ENCODE measurements around the gene CALML6. TPM values are rescaled to one million over a fixed set of nuclear protein-coding genes. Genes with fewer than 3 reads are reported as not detected.

Gene CALML6, protein sequence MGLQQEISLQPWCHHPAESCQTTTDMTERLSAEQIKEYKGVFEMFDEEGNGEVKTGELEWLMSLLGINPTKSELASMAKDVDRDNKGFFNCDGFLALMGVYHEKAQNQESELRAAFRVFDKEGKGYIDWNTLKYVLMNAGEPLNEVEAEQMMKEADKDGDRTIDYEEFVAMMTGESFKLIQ
- total RNA-seq (1 to 10 TPM in 1 of 7 donors, under 1 TPM in 4, not detected in 2; 0.34 to 3.0 (median 0.66) TPM), polyA plus RNA-seq (1 to 10 TPM in 1 of 3 donors, under 1 TPM in 2; 0.58 to 1.8 (median 0.85) TPM)
- long read RNA-seq, donor 1 = 0 reads
- long read RNA-seq, donor 2 = 0 reads

DNA sequence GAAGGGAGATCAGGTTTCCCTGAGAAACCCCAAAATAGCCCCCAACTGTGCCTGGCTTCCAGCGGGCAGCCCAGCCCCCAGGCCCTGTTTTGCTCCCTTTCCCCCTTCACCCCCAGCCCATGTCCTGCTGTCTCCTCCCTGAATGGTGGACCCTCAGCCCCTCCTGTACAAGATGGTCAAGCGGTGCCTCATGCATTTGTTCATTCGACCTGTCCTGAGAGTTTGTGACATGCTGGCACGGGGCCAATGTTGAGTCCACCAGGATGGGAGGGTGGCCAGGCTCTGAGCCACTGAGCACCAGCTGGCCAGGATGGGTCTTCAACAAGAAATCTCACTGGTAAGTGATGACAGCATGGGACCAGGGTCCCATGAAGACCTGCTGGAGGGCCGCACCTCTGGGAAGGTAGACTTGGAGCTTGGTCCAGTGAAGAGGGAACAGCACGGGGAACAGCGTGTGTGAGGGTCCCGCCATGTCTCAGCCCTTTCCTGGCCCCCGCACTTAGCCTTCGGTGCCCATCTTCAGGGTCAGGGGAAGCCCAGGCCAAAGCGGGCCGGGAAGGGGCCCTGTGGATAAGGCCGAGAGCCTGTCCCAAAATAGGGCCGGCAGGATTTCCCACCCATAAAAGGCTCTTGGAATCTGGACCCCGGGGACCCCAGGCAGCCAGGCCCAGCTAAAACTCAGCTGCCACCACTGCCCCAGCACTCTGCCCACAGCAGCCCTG is at the start of gene CALML6:
Gene CALML6, plus strand, starts transcription at position 290 of the 722 bp plus-strand sequence. Its CDS starts 21 bp downstream, at position 311.
- Histone ChIP-seq H3K9me3 (no peaks in the 10 kb centered on the region), H3K4me3 (no peak within 1 kb of the TSS), H3K36me3 (no peaks in the 10 kb centered on the region), H3K27ac (no peak within 1 kb of the TSS), H3K4me1 (peaks cover 8 to 30% (median 23%) of the 10 kb centered on the region in 6 donors), H3K27me3 (replicated peaks in 1 of 7) (peaks cover 0 to 16% (median 0%) of the 10 kb centered on the region in 7 donors)
- intact Hi-C loops (cut with DNase I; ENCODE audit: low total_unique reads) = no loop called here
- peak; percentile 73 for DNase-seq
- WGBS, 5 donors = 86 to 92% (median 87%) methylated on average over 13 to 15 of the region's 15 CpGs
- TF ChIP-seq POLR2AphosphoS5 (IDR thresholded peaks at IDR 0.05) (no peak), POLR2A (IDR thresholded peaks at IDR 0.05) (no peak)
- TF ChIP-seq, protein P1, sequence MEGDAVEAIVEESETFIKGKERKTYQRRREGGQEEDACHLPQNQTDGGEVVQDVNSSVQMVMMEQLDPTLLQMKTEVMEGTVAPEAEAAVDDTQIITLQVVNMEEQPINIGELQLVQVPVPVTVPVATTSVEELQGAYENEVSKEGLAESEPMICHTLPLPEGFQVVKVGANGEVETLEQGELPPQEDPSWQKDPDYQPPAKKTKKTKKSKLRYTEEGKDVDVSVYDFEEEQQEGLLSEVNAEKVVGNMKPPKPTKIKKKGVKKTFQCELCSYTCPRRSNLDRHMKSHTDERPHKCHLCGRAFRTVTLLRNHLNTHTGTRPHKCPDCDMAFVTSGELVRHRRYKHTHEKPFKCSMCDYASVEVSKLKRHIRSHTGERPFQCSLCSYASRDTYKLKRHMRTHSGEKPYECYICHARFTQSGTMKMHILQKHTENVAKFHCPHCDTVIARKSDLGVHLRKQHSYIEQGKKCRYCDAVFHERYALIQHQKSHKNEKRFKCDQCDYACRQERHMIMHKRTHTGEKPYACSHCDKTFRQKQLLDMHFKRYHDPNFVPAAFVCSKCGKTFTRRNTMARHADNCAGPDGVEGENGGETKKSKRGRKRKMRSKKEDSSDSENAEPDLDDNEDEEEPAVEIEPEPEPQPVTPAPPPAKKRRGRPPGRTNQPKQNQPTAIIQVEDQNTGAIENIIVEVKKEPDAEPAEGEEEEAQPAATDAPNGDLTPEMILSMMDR (IDR thresholded peaks at IDR 0.05 in 8 of 11, conservative IDR thresholded peaks at IDR 0.05 in 3 of 11) = no peak

DNA sequence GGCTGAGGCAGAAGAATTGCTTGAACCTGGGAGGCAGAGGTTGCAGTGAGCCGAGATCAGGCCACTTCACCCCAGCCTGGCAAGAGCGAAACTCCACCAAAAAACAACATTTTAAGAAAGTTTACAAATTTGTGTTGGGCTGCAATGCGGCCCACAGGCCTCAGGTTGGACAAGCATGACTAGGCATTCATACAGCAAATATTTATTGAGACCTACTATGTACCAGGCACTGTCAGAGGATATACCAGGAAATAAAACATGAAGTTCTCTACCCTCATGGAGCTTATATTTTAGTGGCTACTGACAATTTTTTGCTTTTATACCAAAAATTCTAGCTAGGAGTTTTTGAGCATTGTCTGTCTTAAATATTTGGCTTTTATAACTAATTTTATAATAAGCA is 47.9 kb upstream of the CALML6 start:
- no peak for DNase-seq
- WGBS, 5 donors = 97 to 99% (median 98%) methylated on average over 3 of the region's 3 CpGs
- H3K27me3 ChIP-seq (replicated peaks in 1 of 7) = no peaks in the 10 kb centered on the region
- H3K27ac ChIP-seq = no peak overlapping the region
- intact Hi-C loops (cut with DNase I; ENCODE audit: low total_unique reads) = no loop called here
- no peaks in the 10 kb centered on the region for H3K9me3 ChIP-seq
- H3K36me3 ChIP-seq = peaks cover 0 to 6% (median 0%) of the 10 kb centered on the region in 6 donors
- peaks cover 54 to 100% (median 85%) of the 10 kb centered on the region in 6 donors for H3K4me1 ChIP-seq
- TF ChIP-seq POLR2AphosphoS5 (IDR thresholded peaks at IDR 0.05) (no peak), POLR2A (IDR thresholded peaks at IDR 0.05) (no peak)
- TF ChIP-seq, protein P1 (IDR thresholded peaks at IDR 0.05 in 8 of 11, conservative IDR thresholded peaks at IDR 0.05 in 3 of 11) = no peak
- no peak overlapping the region for H3K4me3 ChIP-seq

DNA sequence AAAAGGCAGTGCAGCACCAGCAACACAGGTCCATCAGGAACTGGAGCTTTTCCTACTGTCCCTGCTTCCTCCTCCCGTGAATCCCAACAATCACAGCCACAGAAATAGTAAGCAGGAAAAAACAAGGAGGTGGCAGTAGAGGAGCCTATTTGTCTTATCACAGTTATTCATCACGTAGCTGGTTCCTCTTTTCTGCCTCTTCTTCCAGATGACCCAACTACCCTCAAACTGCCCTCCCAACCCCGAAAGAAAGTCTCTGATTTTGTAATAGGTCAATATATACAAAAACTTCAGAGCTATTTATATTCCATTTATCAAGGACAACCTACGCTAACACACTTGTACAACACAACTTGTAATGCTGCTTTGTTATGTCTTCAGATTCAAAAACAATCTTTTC is 45.6 kb upstream of the CALML6 start:
- no peak for TF ChIP-seq POLR2A (IDR thresholded peaks at IDR 0.05)
- TF ChIP-seq POLR2AphosphoS5 (IDR thresholded peaks at IDR 0.05) = no peak
- TF ChIP-seq, protein P1 (IDR thresholded peaks at IDR 0.05 in 8 of 11, conservative IDR thresholded peaks at IDR 0.05 in 3 of 11) = no peak
- H3K27ac ChIP-seq = peak overlapping the region in 7 of 8 donors; percentile 39 to 75 (median 58)
- WGBS, 5 donors = 15 to 39% (median 25%) methylated on average over 4 of the region's 4 CpGs
- H3K27me3 ChIP-seq (replicated peaks in 1 of 7) = no peaks in the 10 kb centered on the region
- intact Hi-C loops (cut with DNase I; ENCODE audit: low total_unique reads) = no loop called here
- H3K4me1 ChIP-seq = peaks cover 47 to 100% (median 84%) of the 10 kb centered on the region in 6 donors
- no peak overlapping the region for H3K4me3 ChIP-seq
- H3K36me3 ChIP-seq = peaks cover 0 to 29% (median 7%) of the 10 kb centered on the region in 6 donors
- no peaks in the 10 kb centered on the region for H3K9me3 ChIP-seq
- no peak for DNase-seq

All from spleen (tissue), 13 donors.